ENCODE measurements around the gene CFAP92.

Gene CFAP92

GRCh38 chr3:128991355-128991895 is 2.5 kb downstream of the CFAP92 start:
- no peak overlapping the region for H3K27ac ChIP-seq
- no peak overlapping the region for H3K9ac ChIP-seq (ENCODE audit: insufficient read length)
- no peaks in the 10 kb centered on the region for H3K9me3 ChIP-seq (ENCODE audit: low read depth, low read length)
- H3K36me3 ChIP-seq (ENCODE audit: insufficient read depth, low read length) = no peaks in the 10 kb centered on the region
- TF ChIP-seq EZH2 (IDR thresholded peaks at IDR 0.05) = no peak
- no peak for TF ChIP-seq FOXP2 (optimal IDR thresholded peaks at IDR 0.05; ENCODE audit: control extremely low read depth, extremely low read length, insufficient read depth)
- no peak overlapping the region for H3K4me3 ChIP-seq
- no peak for DNase-seq (ENCODE audit: low read depth, low spot score)

GRCh38 chr3:128988286-128988685 is 5.6 kb downstream of the CFAP92 start:
- no peak for TF ChIP-seq FOXP2 (optimal IDR thresholded peaks at IDR 0.05; ENCODE audit: control extremely low read depth, extremely low read length, insufficient read depth)
- H3K9ac ChIP-seq (ENCODE audit: insufficient read length) = no peak overlapping the region
- no peak for DNase-seq (ENCODE audit: low read depth, low spot score)

GRCh38 chr3:128987302-128988100 is 6.4 kb downstream of the CFAP92 start:
- TF ChIP-seq POLR2AphosphoS5 (IDR thresholded peaks at IDR 0.05; ENCODE audit: borderline replicate concordance, low read depth, low read length) (no peak), EZH2 (IDR thresholded peaks at IDR 0.05) (no peak), FOXP2 (optimal IDR thresholded peaks at IDR 0.05; ENCODE audit: control extremely low read depth, extremely low read length, insufficient read depth) (no peak)
- no peak for DNase-seq (ENCODE audit: low read depth, low spot score)
- H3K36me3 ChIP-seq (ENCODE audit: insufficient read depth, low read length) = no peaks in the 10 kb centered on the region
- no peak overlapping the region for H3K4me3 ChIP-seq
- no peaks in the 10 kb centered on the region for H3K9me3 ChIP-seq (ENCODE audit: low read depth, low read length)
- H3K9ac ChIP-seq (ENCODE audit: insufficient read length) = no peak overlapping the region
- H3K27ac ChIP-seq = no peak overlapping the region

More at GRCh38 chr3:128988286-128988685, 5.6 kb downstream of the CFAP92 start:
- Histone ChIP-seq H3K4me3 (no peak overlapping the region), H3K9me3 (ENCODE audit: low read depth, low read length) (no peaks in the 10 kb centered on the region), H3K27ac (no peak overlapping the region), H3K36me3 (ENCODE audit: insufficient read depth, low read length) (no peaks in the 10 kb centered on the region)

- Histone ChIP-seq H3K36me3 (ENCODE audit: insufficient read depth, low read length) (no peaks in the 10 kb centered on the region), H3K9me3 (ENCODE audit: low read depth, low read length) (no peaks in the 10 kb centered on the region), H3K9ac (ENCODE audit: insufficient read length) (no peak overlapping the region), H3K4me3 (no peak overlapping the region), H3K27ac (no peak overlapping the region)
- DNase-seq (ENCODE audit: low read depth, low spot score) = no peak
- TF ChIP-seq FOXP2 (optimal IDR thresholded peaks at IDR 0.05; ENCODE audit: control extremely low read depth, extremely low read length, insufficient read depth) = no peak
- TF ChIP-seq EZH2 (IDR thresholded peaks at IDR 0.05) = no peak
- TF ChIP-seq POLR2AphosphoS5 (IDR thresholded peaks at IDR 0.05; ENCODE audit: borderline replicate concordance, low read depth, low read length) = no peak
Observed at GRCh38 chr3:128984596-128984995, 9.3 kb downstream of the CFAP92 start.

- Histone ChIP-seq H3K4me3 (no peak overlapping the region), H3K36me3 (ENCODE audit: insufficient read depth, low read length) (no peaks in the 10 kb centered on the region), H3K9ac (ENCODE audit: insufficient read length) (no peak overlapping the region), H3K27ac (no peak overlapping the region), H3K9me3 (ENCODE audit: low read depth, low read length) (no peaks in the 10 kb centered on the region)
- DNase-seq (ENCODE audit: low read depth, low spot score) = no peak
- TF ChIP-seq POLR2AphosphoS5 (IDR thresholded peaks at IDR 0.05; ENCODE audit: borderline replicate concordance, low read depth, low read length) (no peak), FOXP2 (optimal IDR thresholded peaks at IDR 0.05; ENCODE audit: control extremely low read depth, extremely low read length, insufficient read depth) (no peak), EZH2 (IDR thresholded peaks at IDR 0.05) (no peak)
Observed at GRCh38 chr3:128983293-128984069, 10.4 kb downstream of the CFAP92 start.

- no peaks in the 10 kb centered on the region for H3K9me3 ChIP-seq (ENCODE audit: low read depth, low read length)
- H3K4me3 ChIP-seq = no peak overlapping the region
- no peak overlapping the region for H3K27ac ChIP-seq
- H3K36me3 ChIP-seq (ENCODE audit: insufficient read depth, low read length) = no peaks in the 10 kb centered on the region
- H3K9ac ChIP-seq (ENCODE audit: insufficient read length) = no peak overlapping the region
- no peak for DNase-seq (ENCODE audit: low read depth, low spot score)
- TF ChIP-seq EZH2 (IDR thresholded peaks at IDR 0.05) (no peak), POLR2AphosphoS5 (IDR thresholded peaks at IDR 0.05; ENCODE audit: borderline replicate concordance, low read depth, low read length) (no peak), FOXP2 (optimal IDR thresholded peaks at IDR 0.05; ENCODE audit: control extremely low read depth, extremely low read length, insufficient read depth) (no peak)
Observed at GRCh38 chr3:128975276-128975675, 18.6 kb downstream of the CFAP92 start.

GRCh38 chr3:128973988-128974564 is 19.8 kb downstream of the CFAP92 start:
- no peak overlapping the region for H3K27ac ChIP-seq
- no peaks in the 10 kb centered on the region for H3K36me3 ChIP-seq (ENCODE audit: insufficient read depth, low read length)
- H3K4me3 ChIP-seq = no peak overlapping the region
- no peak for TF ChIP-seq POLR2AphosphoS5 (IDR thresholded peaks at IDR 0.05; ENCODE audit: borderline replicate concordance, low read depth, low read length)
- DNase-seq (ENCODE audit: low read depth, low spot score) = no peak
- no peaks in the 10 kb centered on the region for H3K9me3 ChIP-seq (ENCODE audit: low read depth, low read length)
- no peak overlapping the region for H3K9ac ChIP-seq (ENCODE audit: insufficient read length)

- H3K9ac ChIP-seq (ENCODE audit: insufficient read length) = peak overlapping the region; percentile 14
- no peak overlapping the region for H3K4me3 ChIP-seq
- no peaks in the 10 kb centered on the region for H3K9me3 ChIP-seq (ENCODE audit: low read depth, low read length)
- H3K27ac ChIP-seq = no peak overlapping the region
- no peak for TF ChIP-seq FOXP2 (optimal IDR thresholded peaks at IDR 0.05; ENCODE audit: control extremely low read depth, extremely low read length, insufficient read depth)
- H3K36me3 ChIP-seq (ENCODE audit: insufficient read depth, low read length) = no peaks in the 10 kb centered on the region
- DNase-seq (ENCODE audit: low read depth, low spot score) = no peak
Observed at GRCh38 chr3:128971421-128972100, 22.3 kb downstream of the CFAP92 start.

All from SK-N-MC (cell line).